Uterus (tissue), 4 donors: ENCODE data around the gene PARD6B. TPM values are rescaled to one million over a fixed set of nuclear protein-coding genes. Genes with fewer than 3 reads are reported as not detected.

Experiments used
- DNase-seq, 2 donors: peaks; one replicate each; pipeline ENCODE4 v3.0.0-alpha.2; 2019 to 2020
- H3K27ac ChIP-seq, 2 donors: fragments of 200-600 bp; sonication (generic); 1 replicate in 1 of 2; 2 replicates in 1 of 2; pipeline ENCODE4 v1.5.1; 2016 to 2018
- H3K27me3 ChIP-seq, 2 donors: fragments of 200-600 bp; sonication (generic); one replicate each; pipeline ENCODE4 v1.5.1; 2018 to 2019; ENCODE audit warnings: control low read depth in 1 of 2
- H3K36me3 ChIP-seq, 2 donors: fragments of 200-600 bp; sonication (generic); one replicate each; pipeline ENCODE4 v1.5.1; 2019; ENCODE audit warnings: control low read depth in 1 of 2
- H3K4me1 ChIP-seq, 2 donors: fragments of 200-600 bp; sonication (generic); one replicate each; pipeline ENCODE4 v1.5.1; 2018 to 2019; ENCODE audit warnings: control low read depth in 1 of 2
- H3K4me3 ChIP-seq, 2 donors: fragments of 200-600 bp; sonication (generic); 1 replicate in 1 of 2; 2 replicates in 1 of 2; pipeline ENCODE4 v1.5.1; 2018 to 2019; ENCODE audit warnings: mild to moderate bottlenecking in 1 of 2
- H3K9me3 ChIP-seq, 2 donors: fragments of 200-600 bp; sonication (generic); one replicate each; pipeline ENCODE4 v1.5.1; 2019; ENCODE audit warnings: control low read depth in 1 of 2
- CTCF ChIP-seq, 4 experiments: fragments of 200-600 bp in 2 of 4; fragments of 450-650 bp in 2 of 4; sonication (generic) in 2 of 4; IDR thresholded peaks; one replicate each; pipeline ENCODE4 v1.5.1; 2016 to 2019; ENCODE audit warnings: antibody characterized with exemption in 4 of 4, mild to moderate bottlenecking in 2 of 4, moderate library complexity in 1 of 4
- POLR2A ChIP-seq, 2 donors: fragments of 450-650 bp; IDR thresholded peaks; one replicate each; pipeline ENCODE4 v1.6.1; 2016; ENCODE audit warnings: antibody characterized with exemption in 2 of 2, mild to moderate bottlenecking in 1 of 2, moderate library complexity in 1 of 2
- intact Hi-C: fragments of 100-400 bp; cut with DNase I; formaldehyde crosslinking; loops from one replicate; pipeline ENCODE4 v1.15.1; 2023; ENCODE audit warnings: low total_unique reads
- total RNA-seq, 4 donors: library from RNA; depleted of rRNA in 3 of 4; stranded (reverse); fragments of >200 nt in 3 of 4; gene quantifications; one replicate each; pipeline versions ENCODE4 v1.1.0 to v1.2.4, GENCODE V29; 2014 to 2023
- donor health status: DM: yes; HTN: yes; CAD: no.

The PARD6B gene
- total RNA-seq, 4 donors from 2014 or later: 2.0 to 13.2 (median 7.8) TPM

- Histone ChIP-seq H3K36me3 (no peaks in the 10 kb centered on the region), H3K27ac (peak overlapping the region; percentile 74 to 86), H3K9me3 (no peaks in the 10 kb centered on the region), H3K4me1 (peaks cover 15 to 17% of the 10 kb centered on the region in 2 donors), H3K4me3 (no peak overlapping the region), H3K27me3 (no peaks in the 10 kb centered on the region)
- peak; percentile 63 to 64 for DNase-seq
- TF ChIP-seq CTCF (IDR thresholded peaks at IDR 0.05): no peak
- TF ChIP-seq POLR2A (IDR thresholded peaks at IDR 0.05): no peak
- intact Hi-C loops: no loop called here
Observed at GRCh38 chr20:50721881-50722281, 9.5 kb upstream of the PARD6B start.

GRCh38 chr20:50722424-50723155 lies 8.8 kb upstream of the PARD6B start:
- DNase-seq: no peak
- H3K9me3 ChIP-seq: no peaks in the 10 kb centered on the region
- TF ChIP-seq POLR2A (IDR thresholded peaks at IDR 0.05) (no peak), CTCF (IDR thresholded peaks at IDR 0.05) (no peak)
- no peaks in the 10 kb centered on the region for H3K27me3 ChIP-seq
- intact Hi-C loops: no loop called here
- H3K4me3 ChIP-seq: no peak overlapping the region
- peak overlapping the region; percentile 74 to 86 for H3K27ac ChIP-seq
- peaks cover 15 to 17% of the 10 kb centered on the region in 2 donors for H3K4me1 ChIP-seq
- no peaks in the 10 kb centered on the region for H3K36me3 ChIP-seq

GRCh38 chr20:50723672-50724071 lies 7.7 kb upstream of the PARD6B start:
- H3K36me3 ChIP-seq: no peaks in the 10 kb centered on the region
- TF ChIP-seq CTCF (IDR thresholded peaks at IDR 0.05): no peak
- no peak for TF ChIP-seq POLR2A (IDR thresholded peaks at IDR 0.05)
- H3K27ac ChIP-seq: peak overlapping the region; percentile 86 to 93
- no peaks in the 10 kb centered on the region for H3K27me3 ChIP-seq
- intact Hi-C loops: no loop called here
- H3K4me1 ChIP-seq: peaks cover 15 to 17% of the 10 kb centered on the region in 2 donors
- H3K4me3 ChIP-seq: no peak overlapping the region
- no peak for DNase-seq
- H3K9me3 ChIP-seq: no peaks in the 10 kb centered on the region

GRCh38 chr20:50724112-50724725 lies 7.2 kb upstream of the PARD6B start:
- no peak overlapping the region for H3K4me3 ChIP-seq

More at GRCh38 chr20:50724112-50724725, 7.2 kb upstream of the PARD6B start:
- H3K36me3 ChIP-seq: no peaks in the 10 kb centered on the region
- H3K4me1 ChIP-seq: peaks cover 15 to 17% of the 10 kb centered on the region in 2 donors
- H3K27me3 ChIP-seq: no peaks in the 10 kb centered on the region
- peak overlapping the region; percentile 86 to 93 for H3K27ac ChIP-seq
- H3K9me3 ChIP-seq: no peaks in the 10 kb centered on the region
- intact Hi-C loops: no loop called here
- DNase-seq: no peak
- TF ChIP-seq CTCF (IDR thresholded peaks at IDR 0.05): no peak
- no peak for TF ChIP-seq POLR2A (IDR thresholded peaks at IDR 0.05)
